Peyer's patch (tissue), 4 donors: ENCODE measurements around the gene SLC6A11. TPM values are rescaled to one million over a fixed set of nuclear protein-coding genes. Genes with fewer than 3 reads are reported as not detected.

Experiments used
- DNase-seq, 3 donors: peaks; one replicate each; pipeline ENCODE4 v3.0.0-alpha.2; 2017 to 2019
- H3K27ac ChIP-seq, 4 donors: fragments of 200-600 bp; sonication (generic); one replicate each; pipeline ENCODE4 v1.5.1; 2016 to 2019
- H3K27me3 ChIP-seq, 2 donors: fragments of 200-600 bp; sonication (generic); one replicate each; pipeline ENCODE4 v1.5.1; 2019
- H3K36me3 ChIP-seq, 3 donors: fragments of 200-600 bp; sonication (generic); one replicate each; pipeline ENCODE4 v1.5.1; 2016 to 2019
- H3K4me1 ChIP-seq, 4 donors: fragments of 200-600 bp; sonication (generic); one replicate each; pipeline ENCODE4 v1.5.1; 2016 to 2019
- H3K4me3 ChIP-seq, 4 donors: fragments of 200-600 bp; sonication (generic); 1 replicate in 3 of 4; 2 replicates in 1 of 4; pipeline ENCODE4 v1.5.1; 2016 to 2019; ENCODE audit warnings: mild to moderate bottlenecking in 1 of 4
- H3K9me3 ChIP-seq, 4 donors: fragments of 200-600 bp; sonication (generic); one replicate each; pipeline ENCODE4 v1.5.1; 2016 to 2019; ENCODE audit warnings: mild to moderate bottlenecking in 1 of 4
- CTCF ChIP-seq, 6 experiments: fragments of 450-650 bp in 4 of 6; fragments of 200-600 bp in 2 of 6; sonication (generic) in 1 of 6; IDR thresholded peaks; one replicate each; pipeline ENCODE4 v1.5.1; 2017 to 2019; ENCODE audit warnings: antibody characterized with exemption in 6 of 6, mild to moderate bottlenecking in 3 of 6, moderate library complexity in 1 of 6
- POLR2A ChIP-seq, 2 donors: fragments of 450-650 bp; IDR thresholded peaks; one replicate each; pipeline ENCODE4 v1.5.1; 2017; ENCODE audit warnings: antibody characterized with exemption in 2 of 2, mild to moderate bottlenecking in 2 of 2, moderate library complexity in 2 of 2
- total RNA-seq, 4 donors: library from RNA; depleted of rRNA; stranded (reverse); fragments of >200 nt; gene quantifications; one replicate each; pipeline ENCODE4 v1.1.0, GENCODE V29; 2016

SLC6A11 gene
- total RNA-seq, 4 donors from 2014 or later, result not detected

- TF ChIP-seq POLR2A (IDR thresholded peaks at IDR 0.05), result no peak
- TF ChIP-seq CTCF (IDR thresholded peaks at IDR 0.05), result no peak
- Histone ChIP-seq H3K9me3 (peaks cover 0 to 11% (median 2%) of the 10 kb centered on the region in 4 donors), H3K4me1 (no peaks in the 10 kb centered on the region), H3K4me3 (no peak overlapping the region), H3K27me3 (no peaks in the 10 kb centered on the region), H3K36me3 (no peaks in the 10 kb centered on the region), H3K27ac (no peak overlapping the region)
- no peak for DNase-seq
These were observed 94.3 kb downstream of the SLC6A11 start for GRCh38 chr3:10910367-10910766.

GRCh38 chr3:10911350-10912002 is 95.4 kb downstream of the SLC6A11 start:
- Histone ChIP-seq H3K36me3 (no peaks in the 10 kb centered on the region), H3K9me3 (peaks cover 0 to 6% (median 2%) of the 10 kb centered on the region in 4 donors), H3K4me1 (no peaks in the 10 kb centered on the region), H3K27ac (no peak overlapping the region), H3K4me3 (no peak overlapping the region), H3K27me3 (no peaks in the 10 kb centered on the region)
- DNase-seq, result no peak
- TF ChIP-seq POLR2A (IDR thresholded peaks at IDR 0.05) (no peak), CTCF (IDR thresholded peaks at IDR 0.05) (no peak)

DNA sequence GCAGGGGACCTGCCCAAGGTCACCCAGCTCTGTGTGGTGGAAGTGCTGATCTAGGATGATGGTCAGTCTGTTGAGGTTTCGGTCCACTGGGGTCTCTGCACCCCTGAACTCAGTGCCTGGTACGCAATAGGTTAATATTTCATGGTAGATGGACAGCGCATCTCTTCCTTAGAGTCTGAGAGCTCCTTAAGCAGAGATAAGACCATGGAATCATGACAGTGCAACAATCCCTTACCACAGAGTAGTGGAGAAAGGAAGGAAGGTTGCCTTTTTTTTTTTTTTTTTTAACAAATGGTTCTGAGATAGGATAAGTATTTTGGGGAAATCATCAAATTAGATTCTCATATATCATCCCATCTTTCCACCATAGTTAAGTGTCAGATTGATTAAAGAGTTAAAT is 96.8 kb downstream of the SLC6A11 start:
- Histone ChIP-seq H3K9me3 (peaks cover 0 to 4% (median under 1%) of the 10 kb centered on the region in 4 donors), H3K36me3 (no peaks in the 10 kb centered on the region), H3K27me3 (no peaks in the 10 kb centered on the region), H3K4me1 (no peaks in the 10 kb centered on the region), H3K4me3 (no peak overlapping the region), H3K27ac (no peak overlapping the region)
- TF ChIP-seq CTCF (IDR thresholded peaks at IDR 0.05) (no peak), POLR2A (IDR thresholded peaks at IDR 0.05) (no peak)
- no peak for DNase-seq

DNA sequence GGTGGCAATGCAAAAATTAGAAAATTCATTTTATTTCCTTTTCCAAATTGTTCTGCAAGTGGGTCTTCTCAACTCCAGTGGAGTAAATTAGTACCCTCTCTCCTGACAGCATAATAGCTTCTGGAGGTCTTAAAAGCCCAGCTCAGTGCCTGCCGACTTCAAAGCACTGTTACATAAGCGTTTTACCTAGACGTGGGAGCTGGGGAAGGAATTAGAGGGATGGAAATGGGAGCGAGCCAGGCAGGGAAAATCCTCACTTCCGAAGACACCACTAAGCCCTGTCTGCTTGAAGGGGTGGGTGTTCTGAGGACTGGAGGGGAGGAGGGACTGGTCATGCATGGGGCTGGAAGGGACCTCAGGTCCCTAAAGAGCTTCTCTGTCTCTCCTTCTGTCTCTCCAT is 99.3 kb downstream of the SLC6A11 start:
- DNase-seq, result no peak
- Histone ChIP-seq H3K36me3 (no peaks in the 10 kb centered on the region), H3K4me1 (no peaks in the 10 kb centered on the region), H3K27ac (no peak overlapping the region), H3K9me3 (no peaks in the 10 kb centered on the region), H3K4me3 (no peak overlapping the region), H3K27me3 (no peaks in the 10 kb centered on the region)
- TF ChIP-seq CTCF (IDR thresholded peaks at IDR 0.05) (no peak), POLR2A (IDR thresholded peaks at IDR 0.05) (no peak)

- no peaks in the 10 kb centered on the region for H3K36me3 ChIP-seq
- H3K27ac ChIP-seq, result no peak overlapping the region
- no peaks in the 10 kb centered on the region for H3K9me3 ChIP-seq
- DNase-seq, result peak in 1 of 3 donors; percentile 19
- H3K4me1 ChIP-seq, result no peaks in the 10 kb centered on the region
- no peak overlapping the region for H3K4me3 ChIP-seq
- TF ChIP-seq POLR2A (IDR thresholded peaks at IDR 0.05) (no peak), CTCF (IDR thresholded peaks at IDR 0.05) (no peak)
- H3K27me3 ChIP-seq, result no peaks in the 10 kb centered on the region
These were observed 101.1 kb downstream of the SLC6A11 start for GRCh38 chr3:10917176-10917575.
